Stimulated activated CD8-positive, alpha-beta memory T cell treated with anti-CD3 and anti-CD28 coated beads, Interleukin-7, amount 100 ng/mL, for 1 hour (primary cell): Measurements from ENCODE around the gene CNNM2.
"Not testable (repeated sequence)": the region's sequence is repeated elsewhere in the genome, so short reads cannot be mapped to it uniquely, and the experiment has no call there.

Source experiments
- DNase-seq, 2 donors: peaks; one replicate each; pipeline ENCODE4 v3.0.0-alpha.2; 2020; ENCODE audit warnings: low read depth in 2 of 2

CNNM2 gene

DNA sequence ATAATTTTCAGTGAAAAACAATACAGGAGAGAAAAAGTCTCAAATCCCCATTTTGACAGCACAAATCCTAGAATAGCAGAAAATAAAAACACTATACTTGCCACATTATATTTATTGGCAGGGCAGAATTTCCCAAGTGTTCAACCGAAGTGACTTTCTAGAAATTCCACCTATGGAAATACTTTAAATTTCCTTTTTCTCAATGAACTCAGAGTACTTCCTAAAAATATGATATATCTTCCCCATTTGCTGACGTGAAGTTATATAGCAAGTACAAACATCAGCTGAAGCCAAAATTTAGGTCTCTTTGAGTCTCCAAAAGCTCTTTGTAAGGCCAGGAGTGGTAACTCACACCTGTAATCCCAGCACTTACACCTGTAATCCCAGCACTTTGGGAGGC, 191.7 kb downstream of the CNNM2 start:
- no peak for DNase-seq

DNA sequence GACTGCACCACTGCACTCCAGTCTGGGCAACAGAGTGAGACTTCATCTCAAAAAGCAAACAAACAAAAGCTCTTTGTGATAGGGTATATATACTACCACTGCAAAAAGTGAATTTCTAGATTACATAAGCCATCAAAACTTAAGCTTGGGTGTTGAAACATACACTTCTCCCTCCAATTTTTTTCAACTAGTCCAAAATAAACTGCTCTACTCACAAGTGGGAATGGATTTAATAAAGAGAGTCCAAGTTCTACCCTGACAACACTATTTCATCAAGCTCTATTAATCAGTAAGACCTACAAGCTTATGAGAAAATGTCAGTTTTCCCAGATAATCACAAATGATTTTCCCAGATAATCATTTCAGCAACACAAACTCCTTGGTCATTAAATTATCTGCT, 192.3 kb downstream of the CNNM2 start:
- no peak for DNase-seq

GRCh38 chr10:103111031-103111917, 193.2 kb downstream of the CNNM2 start:
- no peak for DNase-seq

GRCh38 chr10:103111918-103112877, 194.1 kb downstream of the CNNM2 start:
- DNase-seq: no peak

DNA sequence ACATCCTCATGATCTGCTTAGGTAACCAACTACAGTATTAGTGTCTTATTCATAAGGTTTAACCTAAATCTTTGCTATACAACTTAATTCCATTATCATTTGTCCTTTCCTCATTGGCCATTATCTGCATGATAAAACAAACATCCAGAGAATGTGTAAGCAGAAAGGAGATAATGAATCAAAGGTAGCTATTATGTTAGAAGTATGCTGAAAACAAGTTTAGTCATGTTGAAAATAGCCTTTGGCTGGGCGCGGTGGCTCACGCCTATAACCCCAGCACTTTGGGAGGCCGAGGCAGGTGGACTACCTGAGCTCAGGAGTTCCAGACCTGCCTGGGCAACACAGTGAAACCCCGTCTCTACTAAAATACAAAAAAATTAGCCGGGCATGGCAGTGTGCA, 196.8 kb downstream of the CNNM2 start:
- DNase-seq: no peak

GRCh38 chr10:103117247-103117646, 199.2 kb downstream of the CNNM2 start:
- DNase-seq: no peak

DNA sequence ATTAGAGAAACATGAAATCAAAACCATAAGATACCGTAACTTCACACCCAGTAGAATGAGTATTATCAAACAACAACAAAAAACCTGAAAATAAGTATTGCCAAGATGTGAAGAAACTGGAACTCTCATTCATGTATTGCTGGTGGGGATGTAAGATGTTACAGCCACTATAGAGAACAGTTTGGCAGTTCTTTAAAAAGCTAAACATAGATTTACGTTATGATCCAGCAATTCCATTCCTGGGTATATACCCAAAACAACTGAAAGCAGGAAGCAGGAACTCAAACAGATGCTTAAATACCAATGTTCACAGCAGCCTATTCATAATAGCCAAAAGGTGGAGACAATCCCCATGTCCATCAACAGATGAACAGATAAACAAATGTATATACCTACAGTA, 202.5 kb downstream of the CNNM2 start:
- no peak for DNase-seq

- no peak for DNase-seq
These were observed 203.1 kb downstream of the CNNM2 start for GRCh38 chr10:103120977-103121735.

DNA sequence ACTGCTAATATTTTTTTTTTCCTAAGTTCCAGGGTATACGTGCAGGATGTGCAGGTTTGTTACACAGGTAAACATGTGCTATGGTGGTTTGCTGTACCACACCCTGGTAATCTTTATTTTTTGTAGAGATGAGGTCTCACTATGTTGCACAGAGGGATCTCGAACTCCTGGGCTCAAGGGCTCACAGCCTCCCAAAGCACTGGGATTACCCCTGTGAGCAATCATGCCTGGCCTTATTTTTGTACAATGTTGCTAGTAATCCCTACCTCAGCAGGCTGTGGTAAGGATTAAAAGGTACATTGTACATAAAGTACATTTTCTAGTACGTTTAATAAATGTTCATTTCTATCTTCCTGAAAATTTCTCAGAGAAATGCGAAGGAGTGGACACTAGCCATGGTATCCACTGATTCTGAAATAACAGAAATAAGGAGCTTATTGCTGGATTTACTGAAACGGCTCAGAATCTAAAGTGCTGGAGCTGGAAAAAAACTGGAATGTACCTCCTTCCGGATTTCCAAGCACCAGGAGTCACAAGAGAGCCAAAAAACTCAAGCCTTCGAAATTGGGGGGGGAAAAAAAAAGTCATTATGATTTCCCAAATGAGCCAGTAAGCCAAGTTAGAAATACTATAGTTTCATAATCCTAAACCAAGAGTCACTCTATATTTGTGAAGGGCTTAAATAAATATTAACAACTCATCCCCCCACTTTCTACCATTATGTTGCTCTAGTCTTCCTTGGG, 205.4 kb downstream of the CNNM2 start:
- no peak for DNase-seq

DNA sequence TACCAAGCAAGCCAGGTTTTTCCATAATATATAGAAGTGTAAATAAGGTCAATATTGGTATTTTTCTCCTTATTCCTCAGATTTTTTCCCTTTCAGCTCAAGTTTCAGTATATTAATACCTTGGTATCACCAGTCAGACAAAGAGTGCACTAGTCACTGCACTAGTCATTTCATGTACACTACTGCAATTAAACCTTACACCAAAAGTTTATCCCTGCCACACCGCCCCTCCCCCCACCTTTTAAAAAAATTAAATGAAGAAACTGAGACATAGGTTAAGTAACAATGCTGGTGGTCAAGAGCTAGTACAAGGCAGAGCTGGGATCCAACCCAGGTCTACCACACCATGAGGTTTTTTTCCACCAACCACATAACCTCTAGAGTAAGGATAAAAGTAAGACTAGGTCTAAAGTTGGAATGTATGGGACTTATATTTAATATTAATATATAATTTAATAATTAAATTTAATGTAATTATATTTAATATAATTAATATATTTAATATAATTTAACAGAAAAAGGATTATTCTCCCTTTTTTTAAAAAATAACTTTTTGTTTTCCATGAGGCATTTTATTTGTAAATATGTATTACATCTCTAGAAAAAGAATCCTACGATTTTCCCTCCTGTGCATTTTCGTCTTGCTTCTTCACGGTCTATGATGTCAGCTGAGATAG, 206.5 kb downstream of the CNNM2 start:
- DNase-seq: no peak

- no peak for DNase-seq
These were observed 207.5 kb downstream of the CNNM2 start for GRCh38 chr10:103125323-103126267.

GRCh38 chr10:103127241-103127640, 209.1 kb downstream of the CNNM2 start:
- no peak for DNase-seq

- DNase-seq: not testable (repeated sequence)
These were observed 212.1 kb downstream of the CNNM2 start for GRCh38 chr10:103130180-103130579.

GRCh38 chr10:103130910-103131309, 212.8 kb downstream of the CNNM2 start:
- no peak for DNase-seq

DNA sequence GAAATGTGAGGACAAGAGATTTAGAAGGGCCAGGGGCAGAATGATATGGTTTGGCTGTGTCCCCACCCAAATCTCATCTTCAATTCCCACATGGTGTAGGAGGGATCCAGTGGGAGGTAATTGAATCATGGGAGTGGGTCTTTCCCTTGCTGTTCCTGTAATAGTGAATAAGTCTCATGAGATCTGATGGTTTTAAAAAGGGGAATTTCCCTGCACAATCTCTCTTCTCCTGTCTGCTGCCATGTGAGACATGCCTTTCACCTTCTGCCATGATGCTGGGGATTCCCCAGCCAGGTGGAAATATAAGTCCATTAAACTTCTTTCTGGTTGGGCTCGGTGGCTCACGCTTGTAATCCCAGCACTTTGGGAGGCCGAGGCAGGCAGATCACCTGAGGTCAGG, 217.1 kb downstream of the CNNM2 start:
- DNase-seq: not testable (repeated sequence)

DNA sequence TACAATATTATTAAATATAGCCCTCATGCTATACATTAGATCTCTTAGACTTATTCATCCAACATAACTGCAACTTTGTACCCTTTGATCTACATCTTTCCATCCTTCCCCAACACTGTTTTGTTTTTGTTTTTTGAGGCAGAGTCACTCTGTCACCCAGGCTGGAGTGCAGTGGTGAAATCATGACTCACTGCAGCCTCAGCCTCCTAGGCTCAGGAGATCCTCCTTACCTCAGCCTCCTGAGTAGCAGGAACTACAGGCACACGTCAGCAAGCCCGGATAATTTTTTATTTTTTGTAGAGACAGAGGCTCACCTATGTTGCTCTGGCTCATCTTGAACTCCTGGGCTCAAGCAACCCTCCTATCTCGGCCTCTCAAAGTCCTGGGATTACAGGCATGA, 221.7 kb downstream of the CNNM2 start:
- no peak for DNase-seq
